GM04503 (cell line): ENCODE results near the gene PPP1R3G.

Source experiments
- DNase-seq: peaks from one replicate; pipeline ENCODE4 v3.0.0-alpha.2; 2012; ENCODE audit warnings: low read depth

Gene PPP1R3G

GRCh38 chr6:5094327-5094726 is 9.2 kb downstream of the PPP1R3G start:
- peak; percentile 88 for DNase-seq

- no peak for DNase-seq
Measured at GRCh38 chr6:5095236-5095635, 10.1 kb downstream of the PPP1R3G start.

- no peak for DNase-seq
Measured at GRCh38 chr6:5096482-5096881, 11.3 kb downstream of the PPP1R3G start.

- no peak for DNase-seq
Measured at GRCh38 chr6:5098501-5099270, 13.5 kb downstream of the PPP1R3G start.

- DNase-seq = no peak
Measured at GRCh38 chr6:5099537-5099936, 14.4 kb downstream of the PPP1R3G start.

GRCh38 chr6:5100806-5101205 is 15.7 kb downstream of the PPP1R3G start:
- DNase-seq = no peak

- DNase-seq = no peak
Measured at GRCh38 chr6:5102267-5102970, 17.3 kb downstream of the PPP1R3G start.

- DNase-seq = no peak
Measured at GRCh38 chr6:5103250-5103649, 18.1 kb downstream of the PPP1R3G start.

GRCh38 chr6:5104667-5105066 is 19.5 kb downstream of the PPP1R3G start:
- DNase-seq = no peak

- no peak for DNase-seq
Measured at GRCh38 chr6:5105146-5105545, 20.0 kb downstream of the PPP1R3G start.

- DNase-seq = no peak
Measured at GRCh38 chr6:5107341-5107740, 22.2 kb downstream of the PPP1R3G start.

- DNase-seq = no peak
Measured at GRCh38 chr6:5108068-5108467, 22.9 kb downstream of the PPP1R3G start.

GRCh38 chr6:5108536-5109150 is 23.5 kb downstream of the PPP1R3G start:
- DNase-seq = no peak

- no peak for DNase-seq
Measured at GRCh38 chr6:5109436-5109835, 24.3 kb downstream of the PPP1R3G start.

- DNase-seq = no peak
Measured at GRCh38 chr6:5110246-5110645, 25.1 kb downstream of the PPP1R3G start.

- DNase-seq = no peak
Measured at GRCh38 chr6:5111626-5112025, 26.5 kb downstream of the PPP1R3G start.

GRCh38 chr6:5112066-5112799 is 27.1 kb downstream of the PPP1R3G start:
- DNase-seq = peak; percentile 69

- no peak for DNase-seq
Measured at GRCh38 chr6:5113096-5113495, 28.0 kb downstream of the PPP1R3G start.

- no peak for DNase-seq
Measured at GRCh38 chr6:5115168-5115567, 30.0 kb downstream of the PPP1R3G start.

- DNase-seq = no peak
Measured at GRCh38 chr6:5116243-5116991, 31.3 kb downstream of the PPP1R3G start.

- no peak for DNase-seq
Measured at GRCh38 chr6:5119090-5119951, 34.2 kb downstream of the PPP1R3G start.
